ENCODE results near the gene SDK1. TPM values are rescaled to one million over a fixed set of nuclear protein-coding genes. Genes with fewer than 3 reads are reported as not detected.

Gene SDK1
- polyA plus RNA-seq, 2 donors: 0.33 to 0.47 TPM

DNA sequence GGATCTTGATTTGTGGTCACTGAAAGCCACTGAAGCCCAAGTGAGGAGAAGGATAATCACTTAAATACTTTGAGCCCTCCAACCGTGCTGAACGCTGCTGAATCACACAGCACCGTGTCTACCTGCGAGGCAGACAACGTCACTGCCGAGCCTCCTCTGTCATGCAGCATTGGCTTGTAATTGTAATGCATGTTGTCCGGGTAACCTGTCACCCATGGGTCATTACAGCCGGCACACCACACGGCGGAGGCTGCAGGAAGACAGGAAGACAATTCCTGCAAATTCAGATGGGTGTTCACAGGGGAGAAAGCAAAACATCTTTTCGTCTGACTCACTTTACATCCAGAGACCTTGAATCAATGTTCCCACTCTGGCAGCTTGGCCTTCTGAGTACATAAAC is 835.0 kb downstream of the SDK1 start:
- no peaks in the 10 kb centered on the region for H3K9me3 ChIP-seq (ENCODE audit: control insufficient read depth in 2 of 2, insufficient read depth in 1 of 2, low read depth in 1 of 2, low read length in 1 of 2)
- H3K36me3 ChIP-seq (ENCODE audit: control insufficient read depth in 2 of 2, insufficient read depth in 2 of 2, low read length in 1 of 2): peaks cover 0 to 2% of the 10 kb centered on the region in 2 donors
- H3K4me3 ChIP-seq (ENCODE audit: low read depth in 1 of 2, low read length in 2 of 2): no peak overlapping the region
- H3K27me3 ChIP-seq (ENCODE audit: control insufficient read depth in 1 of 2, insufficient read depth in 2 of 2, low read length in 2 of 2): no peaks in the 10 kb centered on the region
- 74 to 78% methylated on average over 11 of the region's 11 CpGs for WGBS, 2 donors
- no peak overlapping the region for H3K27ac ChIP-seq (ENCODE audit: low read depth in 2 of 2, low read length in 1 of 2)
- no peaks in the 10 kb centered on the region for H3K4me1 ChIP-seq (ENCODE audit: control insufficient read depth in 2 of 2, insufficient read depth in 2 of 2, low read length in 1 of 2)

- Histone ChIP-seq H3K27me3 (ENCODE audit: control insufficient read depth in 1 of 2, insufficient read depth in 2 of 2, low read length in 2 of 2) (no peaks in the 10 kb centered on the region), H3K27ac (ENCODE audit: low read depth in 2 of 2, low read length in 1 of 2) (no peak overlapping the region), H3K9me3 (ENCODE audit: control insufficient read depth in 2 of 2, insufficient read depth in 1 of 2, low read depth in 1 of 2, low read length in 1 of 2) (no peaks in the 10 kb centered on the region), H3K4me1 (ENCODE audit: control insufficient read depth in 2 of 2, insufficient read depth in 2 of 2, low read length in 1 of 2) (no peaks in the 10 kb centered on the region), H3K36me3 (ENCODE audit: control insufficient read depth in 2 of 2, insufficient read depth in 2 of 2, low read length in 1 of 2) (peaks cover 0 to 2% of the 10 kb centered on the region in 2 donors), H3K4me3 (ENCODE audit: low read depth in 1 of 2, low read length in 2 of 2) (no peak overlapping the region)
- WGBS, 2 donors: 88 to 89% methylated on average over 23 of the region's 23 CpGs
Measured at GRCh38 chr7:4136501-4137110, 835.6 kb downstream of the SDK1 start.

DNA sequence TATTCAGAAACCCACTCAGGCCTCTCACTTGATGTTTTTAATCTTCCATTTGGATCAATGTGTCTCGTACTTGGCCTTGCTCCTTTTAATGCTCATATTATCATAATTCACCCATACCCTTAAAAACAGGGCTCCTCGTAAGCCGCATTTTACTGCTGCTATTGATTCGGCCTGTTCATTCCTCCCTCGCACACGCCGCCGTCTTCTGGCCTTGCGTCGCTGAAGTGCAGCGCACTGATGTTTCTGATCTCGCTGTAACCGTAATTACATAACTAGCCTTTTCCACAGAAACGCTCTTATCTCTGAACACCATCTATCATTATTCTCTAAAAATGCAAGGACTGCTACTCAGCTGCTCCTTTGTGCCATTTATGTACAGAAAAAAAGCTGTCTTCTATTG is 836.5 kb downstream of the SDK1 start:
- peaks cover 0 to 2% of the 10 kb centered on the region in 2 donors for H3K36me3 ChIP-seq (ENCODE audit: control insufficient read depth in 2 of 2, insufficient read depth in 2 of 2, low read length in 1 of 2)
- WGBS, 2 donors: 94 to 95% methylated on average over 14 of the region's 14 CpGs
- no peak overlapping the region for H3K4me3 ChIP-seq (ENCODE audit: low read depth in 1 of 2, low read length in 2 of 2)
- H3K27me3 ChIP-seq (ENCODE audit: control insufficient read depth in 1 of 2, insufficient read depth in 2 of 2, low read length in 2 of 2): no peaks in the 10 kb centered on the region
- no peaks in the 10 kb centered on the region for H3K9me3 ChIP-seq (ENCODE audit: control insufficient read depth in 2 of 2, insufficient read depth in 1 of 2, low read depth in 1 of 2, low read length in 1 of 2)
- H3K4me1 ChIP-seq (ENCODE audit: control insufficient read depth in 2 of 2, insufficient read depth in 2 of 2, low read length in 1 of 2): no peaks in the 10 kb centered on the region
- H3K27ac ChIP-seq (ENCODE audit: low read depth in 2 of 2, low read length in 1 of 2): no peak overlapping the region

- Histone ChIP-seq H3K4me1 (ENCODE audit: control insufficient read depth in 2 of 2, insufficient read depth in 2 of 2, low read length in 1 of 2) (no peaks in the 10 kb centered on the region), H3K27me3 (ENCODE audit: control insufficient read depth in 1 of 2, insufficient read depth in 2 of 2, low read length in 2 of 2) (no peaks in the 10 kb centered on the region), H3K36me3 (ENCODE audit: control insufficient read depth in 2 of 2, insufficient read depth in 2 of 2, low read length in 1 of 2) (peaks cover 0 to 2% of the 10 kb centered on the region in 2 donors), H3K27ac (ENCODE audit: low read depth in 2 of 2, low read length in 1 of 2) (no peak overlapping the region), H3K4me3 (ENCODE audit: low read depth in 1 of 2, low read length in 2 of 2) (no peak overlapping the region), H3K9me3 (ENCODE audit: control insufficient read depth in 2 of 2, insufficient read depth in 1 of 2, low read depth in 1 of 2, low read length in 1 of 2) (no peaks in the 10 kb centered on the region)
- WGBS, 2 donors: 88 to 92% methylated on average over 11 of the region's 11 CpGs
Measured at GRCh38 chr7:4138866-4139265, 837.8 kb downstream of the SDK1 start.

- Histone ChIP-seq H3K27ac (ENCODE audit: low read depth in 2 of 2, low read length in 1 of 2) (no peak overlapping the region), H3K4me1 (ENCODE audit: control insufficient read depth in 2 of 2, insufficient read depth in 2 of 2, low read length in 1 of 2) (peaks cover 0 to 2% of the 10 kb centered on the region in 2 donors), H3K36me3 (ENCODE audit: control insufficient read depth in 2 of 2, insufficient read depth in 2 of 2, low read length in 1 of 2) (no peaks in the 10 kb centered on the region), H3K9me3 (ENCODE audit: control insufficient read depth in 2 of 2, insufficient read depth in 1 of 2, low read depth in 1 of 2, low read length in 1 of 2) (no peaks in the 10 kb centered on the region), H3K27me3 (ENCODE audit: control insufficient read depth in 1 of 2, insufficient read depth in 2 of 2, low read length in 2 of 2) (no peaks in the 10 kb centered on the region), H3K4me3 (ENCODE audit: low read depth in 1 of 2, low read length in 2 of 2) (no peak overlapping the region)
- WGBS, 2 donors: 80 to 81% methylated on average over 21 of the region's 21 CpGs
Measured at GRCh38 chr7:4139656-4140625, 838.9 kb downstream of the SDK1 start.

- Histone ChIP-seq H3K36me3 (ENCODE audit: control insufficient read depth in 2 of 2, insufficient read depth in 2 of 2, low read length in 1 of 2) (no peaks in the 10 kb centered on the region), H3K27me3 (ENCODE audit: control insufficient read depth in 1 of 2, insufficient read depth in 2 of 2, low read length in 2 of 2) (no peaks in the 10 kb centered on the region), H3K9me3 (ENCODE audit: control insufficient read depth in 2 of 2, insufficient read depth in 1 of 2, low read depth in 1 of 2, low read length in 1 of 2) (no peaks in the 10 kb centered on the region), H3K4me3 (ENCODE audit: low read depth in 1 of 2, low read length in 2 of 2) (no peak overlapping the region), H3K4me1 (ENCODE audit: control insufficient read depth in 2 of 2, insufficient read depth in 2 of 2, low read length in 1 of 2) (peaks cover 0 to 2% of the 10 kb centered on the region in 2 donors), H3K27ac (ENCODE audit: low read depth in 2 of 2, low read length in 1 of 2) (no peak overlapping the region)
- WGBS, 2 donors: 71 to 76% methylated on average over 5 of the region's 5 CpGs
Measured at GRCh38 chr7:4140933-4141332, 839.9 kb downstream of the SDK1 start.

DNA sequence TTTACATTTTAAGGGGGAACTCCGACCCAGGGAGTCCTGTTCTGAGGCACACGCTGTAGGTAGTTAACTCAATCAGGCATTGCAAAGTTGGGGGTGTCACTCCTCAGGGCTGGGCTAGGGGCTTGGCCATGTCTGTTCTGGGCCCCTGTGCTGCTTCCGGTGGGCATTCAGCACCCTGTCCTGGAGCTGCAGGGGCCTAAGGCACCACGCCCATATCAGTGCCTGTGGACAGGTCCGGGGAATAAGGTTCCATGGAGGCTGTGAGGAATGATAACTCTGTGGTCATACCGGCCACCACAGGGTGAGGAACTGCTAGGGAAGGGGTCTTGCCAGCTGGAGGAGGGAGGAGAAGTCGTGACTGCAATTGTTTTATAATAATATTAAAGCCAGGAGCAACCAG is 842.0 kb downstream of the SDK1 start:
- no peaks in the 10 kb centered on the region for H3K9me3 ChIP-seq (ENCODE audit: control insufficient read depth in 2 of 2, insufficient read depth in 1 of 2, low read depth in 1 of 2, low read length in 1 of 2)
- WGBS, 2 donors: 88 to 90% methylated on average over 7 of the region's 7 CpGs
- H3K27me3 ChIP-seq (ENCODE audit: control insufficient read depth in 1 of 2, insufficient read depth in 2 of 2, low read length in 2 of 2): no peaks in the 10 kb centered on the region
- H3K36me3 ChIP-seq (ENCODE audit: control insufficient read depth in 2 of 2, insufficient read depth in 2 of 2, low read length in 1 of 2): no peaks in the 10 kb centered on the region
- no peak overlapping the region for H3K4me3 ChIP-seq (ENCODE audit: low read depth in 1 of 2, low read length in 2 of 2)
- peaks cover 0 to 2% of the 10 kb centered on the region in 2 donors for H3K4me1 ChIP-seq (ENCODE audit: control insufficient read depth in 2 of 2, insufficient read depth in 2 of 2, low read length in 1 of 2)
- H3K27ac ChIP-seq (ENCODE audit: low read depth in 2 of 2, low read length in 1 of 2): no peak overlapping the region

- H3K27ac ChIP-seq (ENCODE audit: low read depth in 2 of 2, low read length in 1 of 2): no peak overlapping the region
- no peaks in the 10 kb centered on the region for H3K36me3 ChIP-seq (ENCODE audit: control insufficient read depth in 2 of 2, insufficient read depth in 2 of 2, low read length in 1 of 2)
- H3K4me3 ChIP-seq (ENCODE audit: low read depth in 1 of 2, low read length in 2 of 2): no peak overlapping the region
- no peaks in the 10 kb centered on the region for H3K9me3 ChIP-seq (ENCODE audit: control insufficient read depth in 2 of 2, insufficient read depth in 1 of 2, low read depth in 1 of 2, low read length in 1 of 2)
- peaks cover 0 to 2% of the 10 kb centered on the region in 2 donors for H3K4me1 ChIP-seq (ENCODE audit: control insufficient read depth in 2 of 2, insufficient read depth in 2 of 2, low read length in 1 of 2)
- H3K27me3 ChIP-seq (ENCODE audit: control insufficient read depth in 1 of 2, insufficient read depth in 2 of 2, low read length in 2 of 2): no peaks in the 10 kb centered on the region
- 88 to 91% methylated on average over 26 to 27 of the region's 27 CpGs for WGBS, 2 donors
Measured at GRCh38 chr7:4143511-4144171, 842.6 kb downstream of the SDK1 start.

- 54 to 58% methylated on average over 19 to 20 of the region's 20 CpGs for WGBS, 2 donors
- no peak overlapping the region for H3K4me3 ChIP-seq (ENCODE audit: low read depth in 1 of 2, low read length in 2 of 2)
- H3K36me3 ChIP-seq (ENCODE audit: control insufficient read depth in 2 of 2, insufficient read depth in 2 of 2, low read length in 1 of 2): no peaks in the 10 kb centered on the region
- no peak overlapping the region for H3K27ac ChIP-seq (ENCODE audit: low read depth in 2 of 2, low read length in 1 of 2)
- no peaks in the 10 kb centered on the region for H3K27me3 ChIP-seq (ENCODE audit: control insufficient read depth in 1 of 2, insufficient read depth in 2 of 2, low read length in 2 of 2)
- peaks cover 0 to 2% of the 10 kb centered on the region in 2 donors for H3K4me1 ChIP-seq (ENCODE audit: control insufficient read depth in 2 of 2, insufficient read depth in 2 of 2, low read length in 1 of 2)
- no peaks in the 10 kb centered on the region for H3K9me3 ChIP-seq (ENCODE audit: control insufficient read depth in 2 of 2, insufficient read depth in 1 of 2, low read depth in 1 of 2, low read length in 1 of 2)
Measured at GRCh38 chr7:4144172-4144701, 843.2 kb downstream of the SDK1 start.

All from esophagus (tissue), 2 donors.